ENCODE results near the gene DECR2. TPM values are rescaled to one million over a fixed set of nuclear protein-coding genes. Genes with fewer than 3 reads are reported as not detected.
A peak's percentile ranks its signal among the peaks of the same experiment; 100 is the strongest.

DECR2 gene
- total and polyA plus RNA-seq, 2 of the 13 experiments (the other 11 are each of a cell fraction or from before 2014, with no cell fraction given), result 36.3 to 44.6 TPM

- TF ChIP-seq, protein P1, sequence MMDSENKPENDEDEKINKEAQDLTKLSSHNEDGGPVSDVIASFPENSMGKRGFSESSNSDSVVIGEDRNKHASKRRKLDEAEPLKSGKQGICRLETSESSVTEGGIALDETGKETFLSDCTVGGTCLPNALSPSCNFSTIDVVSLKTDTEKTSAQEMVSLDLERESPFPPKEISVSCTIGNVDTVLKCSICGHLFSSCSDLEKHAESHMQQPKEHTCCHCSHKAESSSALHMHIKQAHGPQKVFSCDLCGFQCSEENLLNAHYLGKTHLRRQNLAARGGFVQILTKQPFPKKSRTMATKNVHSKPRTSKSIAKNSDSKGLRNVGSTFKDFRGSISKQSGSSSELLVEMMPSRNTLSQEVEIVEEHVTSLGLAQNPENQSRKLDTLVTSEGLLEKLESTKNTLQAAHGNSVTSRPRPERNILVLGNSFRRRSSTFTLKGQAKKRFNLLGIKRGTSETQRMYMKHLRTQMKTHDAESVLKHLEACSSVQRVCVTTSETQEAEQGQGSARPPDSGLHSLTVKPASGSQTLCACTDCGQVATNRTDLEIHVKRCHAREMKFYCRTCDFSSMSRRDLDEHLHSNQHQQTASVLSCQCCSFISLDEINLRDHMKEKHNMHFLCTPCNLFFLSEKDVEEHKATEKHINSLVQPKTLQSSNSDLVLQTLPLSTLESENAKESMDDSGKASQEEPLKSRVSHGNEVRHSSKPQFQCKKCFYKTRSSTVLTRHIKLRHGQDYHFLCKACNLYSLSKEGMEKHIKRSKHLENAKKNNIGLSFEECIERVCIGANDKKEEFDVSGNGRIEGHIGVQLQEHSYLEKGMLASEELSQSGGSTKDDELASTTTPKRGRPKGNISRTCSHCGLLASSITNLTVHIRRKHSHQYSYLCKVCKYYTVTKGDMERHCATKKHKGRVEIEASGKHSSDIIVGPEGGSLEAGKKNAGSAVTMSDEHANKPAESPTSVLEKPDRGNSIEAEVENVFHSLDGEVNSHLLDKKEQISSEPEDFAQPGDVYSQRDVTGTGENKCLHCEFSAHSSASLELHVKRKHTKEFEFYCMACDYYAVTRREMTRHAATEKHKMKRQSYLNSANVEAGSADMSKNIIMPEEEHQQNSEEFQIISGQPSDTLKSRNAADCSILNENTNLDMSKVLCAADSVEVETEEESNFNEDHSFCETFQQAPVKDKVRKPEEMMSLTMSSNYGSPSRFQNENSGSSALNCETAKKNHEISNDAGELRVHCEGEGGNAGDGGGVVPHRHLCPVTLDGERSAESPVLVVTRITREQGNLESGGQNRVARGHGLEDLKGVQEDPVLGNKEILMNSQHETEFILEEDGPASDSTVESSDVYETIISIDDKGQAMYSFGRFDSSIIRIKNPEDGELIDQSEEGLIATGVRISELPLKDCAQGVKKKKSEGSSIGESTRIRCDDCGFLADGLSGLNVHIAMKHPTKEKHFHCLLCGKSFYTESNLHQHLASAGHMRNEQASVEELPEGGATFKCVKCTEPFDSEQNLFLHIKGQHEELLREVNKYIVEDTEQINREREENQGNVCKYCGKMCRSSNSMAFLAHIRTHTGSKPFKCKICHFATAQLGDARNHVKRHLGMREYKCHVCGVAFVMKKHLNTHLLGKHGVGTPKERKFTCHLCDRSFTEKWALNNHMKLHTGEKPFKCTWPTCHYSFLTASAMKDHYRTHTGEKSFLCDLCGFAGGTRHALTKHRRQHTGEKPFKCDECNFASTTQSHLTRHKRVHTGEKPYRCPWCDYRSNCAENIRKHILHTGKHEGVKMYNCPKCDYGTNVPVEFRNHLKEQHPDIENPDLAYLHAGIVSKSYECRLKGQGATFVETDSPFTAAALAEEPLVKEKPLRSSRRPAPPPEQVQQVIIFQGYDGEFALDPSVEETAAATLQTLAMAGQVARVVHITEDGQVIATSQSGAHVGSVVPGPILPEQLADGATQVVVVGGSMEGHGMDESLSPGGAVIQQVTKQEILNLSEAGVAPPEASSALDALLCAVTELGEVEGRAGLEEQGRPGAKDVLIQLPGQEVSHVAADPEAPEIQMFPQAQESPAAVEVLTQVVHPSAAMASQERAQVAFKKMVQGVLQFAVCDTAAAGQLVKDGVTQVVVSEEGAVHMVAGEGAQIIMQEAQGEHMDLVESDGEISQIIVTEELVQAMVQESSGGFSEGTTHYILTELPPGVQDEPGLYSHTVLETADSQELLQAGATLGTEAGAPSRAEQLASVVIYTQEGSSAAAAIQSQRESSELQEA (CRISPR knock-in tag; IDR thresholded peaks at IDR 0.05; ENCODE audit: not compliant biosample characterization), result no peak
- TF ChIP-seq, protein P2, sequence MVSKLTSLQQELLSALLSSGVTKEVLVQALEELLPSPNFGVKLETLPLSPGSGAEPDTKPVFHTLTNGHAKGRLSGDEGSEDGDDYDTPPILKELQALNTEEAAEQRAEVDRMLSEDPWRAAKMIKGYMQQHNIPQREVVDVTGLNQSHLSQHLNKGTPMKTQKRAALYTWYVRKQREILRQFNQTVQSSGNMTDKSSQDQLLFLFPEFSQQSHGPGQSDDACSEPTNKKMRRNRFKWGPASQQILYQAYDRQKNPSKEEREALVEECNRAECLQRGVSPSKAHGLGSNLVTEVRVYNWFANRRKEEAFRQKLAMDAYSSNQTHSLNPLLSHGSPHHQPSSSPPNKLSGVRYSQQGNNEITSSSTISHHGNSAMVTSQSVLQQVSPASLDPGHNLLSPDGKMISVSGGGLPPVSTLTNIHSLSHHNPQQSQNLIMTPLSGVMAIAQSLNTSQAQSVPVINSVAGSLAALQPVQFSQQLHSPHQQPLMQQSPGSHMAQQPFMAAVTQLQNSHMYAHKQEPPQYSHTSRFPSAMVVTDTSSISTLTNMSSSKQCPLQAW (CRISPR knock-in tag; IDR thresholded peaks at IDR 0.05), result no peak; the same call in 1 of the 2 replicates
- TF ChIP-seq ZFP90 (CRISPR knock-in tag; IDR thresholded peaks at IDR 0.05; ENCODE audit: borderline replicate concordance), result no peak
- TF ChIP-seq ZNF816 (CRISPR knock-in tag; IDR thresholded peaks at IDR 0.05; ENCODE audit: borderline replicate concordance), result peak; percentile 79; the same call in 1 of the 2 replicates
- TF ChIP-seq CHCHD3 (CRISPR knock-in tag; IDR thresholded peaks at IDR 0.05), result 0 out of 2 replicates have a peak, but pooled peaks have one; percentile 40
- TF ChIP-seq, protein P3, sequence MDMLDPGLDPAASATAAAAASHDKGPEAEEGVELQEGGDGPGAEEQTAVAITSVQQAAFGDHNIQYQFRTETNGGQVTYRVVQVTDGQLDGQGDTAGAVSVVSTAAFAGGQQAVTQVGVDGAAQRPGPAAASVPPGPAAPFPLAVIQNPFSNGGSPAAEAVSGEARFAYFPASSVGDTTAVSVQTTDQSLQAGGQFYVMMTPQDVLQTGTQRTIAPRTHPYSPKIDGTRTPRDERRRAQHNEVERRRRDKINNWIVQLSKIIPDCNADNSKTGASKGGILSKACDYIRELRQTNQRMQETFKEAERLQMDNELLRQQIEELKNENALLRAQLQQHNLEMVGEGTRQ (IDR thresholded peaks at IDR 0.05; ENCODE audit: low read depth, low read length), result no peak
- TF ChIP-seq, protein P3 (CRISPR knock-in tag; IDR thresholded peaks at IDR 0.05; ENCODE audit: borderline replicate concordance), result peak; percentile 26; the same call in 1 of the 2 replicates
- no peak; the same call in 1 of the 2 replicates for TF ChIP-seq ZNF263 (CRISPR knock-in tag; IDR thresholded peaks at IDR 0.05)
- TF ChIP-seq ZNF446 (CRISPR knock-in tag; IDR thresholded peaks at IDR 0.05), result peak; percentile 77
- TF ChIP-seq ARID5B (CRISPR knock-in tag; IDR thresholded peaks at IDR 0.05), result no peak
Measured at GRCh38 chr16:401468-402348, at the start of gene DECR2 (continued).

All from HepG2 (cell line).